Spleen (tissue), 11 donors: ENCODE results near the gene HES1. TPM values are rescaled to one million over a fixed set of nuclear protein-coding genes. Genes with fewer than 3 reads are reported as not detected.

Experiments used
- DNase-seq: peaks from one replicate; pipeline ENCODE4 v3.0.0-alpha.2; 2020
- H3K27ac ChIP-seq, 8 donors: fragments of 200-600 bp; sonication (generic) in 7 of 8; 1 replicate in 4 of 8; 2 replicates in 4 of 8; pipeline versions ENCODE4 v1.5.0 to v1.8.0; 2016 to 2021; ENCODE audit warnings: inconsistent platforms in 4 of 8, mild to moderate bottlenecking in 4 of 8, moderate library complexity in 1 of 8
- H3K27me3 ChIP-seq, 7 donors: fragments of 200-600 bp; sonication (generic) in 6 of 7; replicated peaks in 1 of 7; 1 replicate in 4 of 7; 2 replicates in 3 of 7; pipeline versions ENCODE4 v1.5.0 to v1.8.0; 2016 to 2021; ENCODE audit warnings: inconsistent platforms in 3 of 7, mild to moderate bottlenecking in 1 of 7
- H3K36me3 ChIP-seq, 6 donors: fragments of 200-600 bp; sonication (generic) in 5 of 6; 1 replicate in 4 of 6; 2 replicates in 2 of 6; pipeline versions ENCODE4 v1.5.0 to v1.8.0; 2016 to 2021; ENCODE audit warnings: inconsistent platforms in 2 of 6
- H3K4me1 ChIP-seq, 6 donors: fragments of 200-600 bp; sonication (generic) in 5 of 6; 1 replicate in 3 of 6; 2 replicates in 3 of 6; pipeline versions ENCODE4 v1.5.0 to v1.8.0; 2016 to 2021; ENCODE audit warnings: inconsistent platforms in 3 of 6
- H3K4me3 ChIP-seq, 8 donors: fragments of 200-600 bp; sonication (generic) in 7 of 8; 1 replicate in 4 of 8; 2 replicates in 4 of 8; pipeline versions ENCODE4 v1.5.0 to v1.8.0; 2016 to 2021; ENCODE audit warnings: inconsistent platforms in 4 of 8, mild to moderate bottlenecking in 4 of 8, moderate library complexity in 2 of 8
- H3K9me3 ChIP-seq, 8 donors: fragments of 200-600 bp; sonication (generic) in 7 of 8; 1 replicate in 4 of 8; 2 replicates in 4 of 8; pipeline versions ENCODE4 v1.5.0 to v1.8.0; 2016 to 2021; ENCODE audit warnings: inconsistent platforms in 4 of 8
- POLR2A ChIP-seq, 3 donors: fragments of 450-650 bp; IDR thresholded peaks; one replicate each; pipeline ENCODE4 v1.5.1; 2017; ENCODE audit warnings: antibody characterized with exemption in 3 of 3, mild to moderate bottlenecking in 1 of 3
- POLR2AphosphoS5 ChIP-seq, 3 donors: sonication (generic); formaldehyde crosslinking; IDR thresholded peaks; one replicate each; pipeline ENCODE4 v1.5.1; 2017; ENCODE audit warnings: antibody characterized with exemption in 3 of 3
- WGBS, 5 donors: extraction: QIAGEN DNeasy Blood & Tissue Kit in 3 of 5; methylation state at CpG; one replicate each; pipeline versions ENCODE4 v1.1.5 to v1.1.7; 2013 to 2018; 5-methylcytosine and 5-hydroxymethylcytosine counted together
- intact Hi-C: fragments of 100-400 bp; cut with DNase I; formaldehyde crosslinking; loops from one replicate; pipeline ENCODE4 v1.15.0; 2023; ENCODE audit warnings: low total_unique reads
- polyA plus RNA-seq, 3 donors: library from polyadenylated mRNA; stranded (reverse); fragments of 200-250 nt; gene quantifications; one replicate each; pipeline ENCODE4 v1.2.1, GENCODE V29; 2013
- total RNA-seq, 7 donors: library from RNA; depleted of rRNA in 3 of 7; stranded (reverse); fragments of >200 nt in 3 of 7; fragmentation: NEBNext Ultra II Directional in 4 of 7; extraction: Animal tissue kit (Norgen Biotek cat#: 25700) in 4 of 7; gene quantifications; one replicate each; pipeline versions ENCODE4 v1.1.0 to v1.2.1, GENCODE V29; 2016 to 2021
- TF ChIP-seq, protein P1 (sequence below), 11 experiments: fragments of 200-600 bp in 7 of 11; fragments of 450-650 bp in 4 of 11; sonication (generic) in 4 of 11; IDR thresholded peaks in 8 of 11; conservative IDR thresholded peaks in 3 of 11; 1 replicate in 7 of 11; 2 replicates in 4 of 11; pipeline versions ENCODE4 v1.4.0 to v1.8.0; 2016 to 2021; ENCODE audit warnings: antibody characterized with exemption in 11 of 11, inconsistent platforms in 4 of 11, mild to moderate bottlenecking in 1 of 11
- donor health status: healthy with polysubstance abuse.
- donor health status: DM: no; HTN: no; CAD: no; lungs with moderate emphysema.
- donor health status: DM: no; HTN: no; CAD: no.
- donor health status: Bipolar disorder and iron deficiency.
- donor health status: healthy.
- donor health status: DM: no; HTN: no; CAD: no.
- donor health status: DM: yes; HTN: yes; CAD: no.

HES1 gene
- total and polyA plus RNA-seq, 10 donors = 17.7 to 59.6 (median 40.0) TPM

DNA sequence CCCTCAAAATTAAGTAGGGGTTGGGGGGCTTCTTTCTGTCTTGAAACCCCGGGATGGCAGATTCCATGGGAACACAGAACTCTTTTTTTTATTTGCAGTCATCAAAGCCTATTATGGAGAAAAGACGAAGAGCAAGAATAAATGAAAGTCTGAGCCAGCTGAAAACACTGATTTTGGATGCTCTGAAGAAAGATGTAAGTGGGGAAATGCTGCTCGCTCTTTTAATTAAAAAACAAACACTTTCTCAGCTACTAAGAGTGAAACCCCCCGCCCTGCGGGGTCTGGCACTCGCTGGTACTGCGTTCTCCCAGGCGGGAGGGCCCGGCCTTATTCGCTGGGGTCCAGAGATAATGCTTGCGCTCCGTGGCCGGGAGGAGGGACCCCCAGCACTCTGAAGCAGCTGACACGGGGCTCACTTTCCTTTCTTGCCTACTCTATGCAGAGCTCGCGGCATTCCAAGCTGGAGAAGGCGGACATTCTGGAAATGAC lies 615 bp downstream of the HES1 start:
- H3K4me1 ChIP-seq = peaks cover 39 to 93% (median 88%) of the 10 kb centered on the region in 6 donors
- TF ChIP-seq POLR2AphosphoS5 (IDR thresholded peaks at IDR 0.05) (no peak), POLR2A (IDR thresholded peaks at IDR 0.05) (no peak)
- TF ChIP-seq, protein P1, sequence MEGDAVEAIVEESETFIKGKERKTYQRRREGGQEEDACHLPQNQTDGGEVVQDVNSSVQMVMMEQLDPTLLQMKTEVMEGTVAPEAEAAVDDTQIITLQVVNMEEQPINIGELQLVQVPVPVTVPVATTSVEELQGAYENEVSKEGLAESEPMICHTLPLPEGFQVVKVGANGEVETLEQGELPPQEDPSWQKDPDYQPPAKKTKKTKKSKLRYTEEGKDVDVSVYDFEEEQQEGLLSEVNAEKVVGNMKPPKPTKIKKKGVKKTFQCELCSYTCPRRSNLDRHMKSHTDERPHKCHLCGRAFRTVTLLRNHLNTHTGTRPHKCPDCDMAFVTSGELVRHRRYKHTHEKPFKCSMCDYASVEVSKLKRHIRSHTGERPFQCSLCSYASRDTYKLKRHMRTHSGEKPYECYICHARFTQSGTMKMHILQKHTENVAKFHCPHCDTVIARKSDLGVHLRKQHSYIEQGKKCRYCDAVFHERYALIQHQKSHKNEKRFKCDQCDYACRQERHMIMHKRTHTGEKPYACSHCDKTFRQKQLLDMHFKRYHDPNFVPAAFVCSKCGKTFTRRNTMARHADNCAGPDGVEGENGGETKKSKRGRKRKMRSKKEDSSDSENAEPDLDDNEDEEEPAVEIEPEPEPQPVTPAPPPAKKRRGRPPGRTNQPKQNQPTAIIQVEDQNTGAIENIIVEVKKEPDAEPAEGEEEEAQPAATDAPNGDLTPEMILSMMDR (IDR thresholded peaks at IDR 0.05 in 8 of 11, conservative IDR thresholded peaks at IDR 0.05 in 3 of 11) = no peak
- DNase-seq = peak; percentile 86
- intact Hi-C loops = loop anchor here (5.0 to 10.0 kb wide), 3 partner anchors 181 to 472 kb away; no protein-coding TSS in a partner anchor
- 0 to 1% (median 1%) methylated on average over 15 to 17 of the region's 17 CpGs for WGBS, 5 donors
- H3K4me3 ChIP-seq = peak overlapping the region; percentile 53 to 75 (median 66)
- peak overlapping the region; percentile 69 to 95 (median 92) for H3K27ac ChIP-seq
- H3K27me3 ChIP-seq = peaks cover 0 to 93% (median 3%) of the 10 kb centered on the region in 7 donors
- no peaks in the 10 kb centered on the region for H3K9me3 ChIP-seq
- peaks cover 0 to 12% (median 0%) of the 10 kb centered on the region in 6 donors for H3K36me3 ChIP-seq

- intact Hi-C loops = loop anchor here (5.0 to 10.0 kb wide), 3 partner anchors 180 to 472 kb away; no protein-coding TSS in a partner anchor
- TF ChIP-seq, protein P1 (IDR thresholded peaks at IDR 0.05 in 8 of 11, conservative IDR thresholded peaks at IDR 0.05 in 3 of 11) = no peak
- peak in 1 of 3 donors; percentile 5 for TF ChIP-seq POLR2AphosphoS5 (IDR thresholded peaks at IDR 0.05)
- peak in 1 of 3 donors; percentile 8 for TF ChIP-seq POLR2A (IDR thresholded peaks at IDR 0.05)
- H3K36me3 ChIP-seq = peaks cover 0 to 12% (median 0%) of the 10 kb centered on the region in 6 donors
- peaks cover 44 to 93% (median 88%) of the 10 kb centered on the region in 6 donors for H3K4me1 ChIP-seq
- 0 to 1% (median 0%) methylated on average over 19 to 34 of the region's 34 CpGs for WGBS, 5 donors
- peak overlapping the region; percentile 69 to 95 (median 92) for H3K27ac ChIP-seq
- H3K4me3 ChIP-seq = peak overlapping the region; percentile 53 to 75 (median 66)
- H3K9me3 ChIP-seq = no peaks in the 10 kb centered on the region
- peaks cover 0 to 93% (median 3%) of the 10 kb centered on the region in 7 donors for H3K27me3 ChIP-seq
- no peak for DNase-seq
Measured at GRCh38 chr3:194137008-194137505, 1.1 kb downstream of the HES1 start.

DNA sequence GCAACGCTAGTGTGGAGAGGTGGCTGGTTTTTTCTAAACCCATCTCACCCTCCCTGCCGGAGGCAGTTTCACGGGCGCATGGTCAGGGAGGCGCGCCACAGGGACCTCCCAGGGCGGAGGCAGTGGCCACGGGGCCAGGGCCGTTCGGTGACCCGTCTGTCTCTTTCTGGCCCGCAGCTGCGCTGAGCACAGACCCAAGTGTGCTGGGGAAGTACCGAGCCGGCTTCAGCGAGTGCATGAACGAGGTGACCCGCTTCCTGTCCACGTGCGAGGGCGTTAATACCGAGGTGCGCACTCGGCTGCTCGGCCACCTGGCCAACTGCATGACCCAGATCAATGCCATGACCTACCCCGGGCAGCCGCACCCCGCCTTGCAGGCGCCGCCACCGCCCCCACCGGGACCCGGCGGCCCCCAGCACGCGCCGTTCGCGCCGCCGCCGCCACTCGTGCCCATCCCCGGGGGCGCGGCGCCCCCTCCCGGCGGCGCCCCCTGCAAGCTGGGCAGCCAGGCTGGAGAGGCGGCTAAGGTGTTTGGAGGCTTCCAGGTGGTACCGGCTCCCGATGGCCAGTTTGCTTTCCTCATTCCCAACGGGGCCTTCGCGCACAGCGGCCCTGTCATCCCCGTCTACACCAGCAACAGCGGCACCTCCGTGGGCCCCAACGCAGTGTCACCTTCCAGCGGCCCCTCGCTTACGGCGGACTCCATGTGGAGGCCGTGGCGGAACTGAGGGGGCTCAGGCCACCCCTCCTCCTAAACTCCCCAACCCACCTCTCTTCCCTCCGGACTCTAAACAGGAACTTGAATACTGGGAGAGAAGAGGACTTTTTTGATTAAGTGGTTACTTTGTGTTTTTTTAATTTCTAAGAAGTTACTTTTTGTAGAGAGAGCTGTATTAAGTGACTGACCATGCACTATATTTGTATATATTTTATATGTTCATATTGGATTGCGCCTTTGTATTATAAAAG lies 1.8 kb downstream of the HES1 start:
- H3K4me3 ChIP-seq = peak overlapping the region; percentile 53 to 75 (median 66)
- H3K4me1 ChIP-seq = peaks cover 48 to 93% (median 88%) of the 10 kb centered on the region in 6 donors
- peaks cover 0 to 12% (median 0%) of the 10 kb centered on the region in 6 donors for H3K36me3 ChIP-seq
- intact Hi-C loops = loop anchor here (5.0 to 10.0 kb wide), 3 partner anchors 180 to 473 kb away; no protein-coding TSS in a partner anchor
- peaks cover 0 to 94% (median 3%) of the 10 kb centered on the region in 7 donors for H3K27me3 ChIP-seq
- H3K9me3 ChIP-seq = no peaks in the 10 kb centered on the region
- peak overlapping the region; percentile 69 to 95 (median 92) for H3K27ac ChIP-seq
- DNase-seq = peak; percentile 94
- peak; percentile 75 to 87 (median 86) for TF ChIP-seq POLR2AphosphoS5 (IDR thresholded peaks at IDR 0.05)
- no peak for TF ChIP-seq POLR2A (IDR thresholded peaks at IDR 0.05)
- TF ChIP-seq, protein P1 (IDR thresholded peaks at IDR 0.05 in 8 of 11, conservative IDR thresholded peaks at IDR 0.05 in 3 of 11) = peak in 9 of 11 experiments; percentile 21 to 73 (median 38)
- WGBS, 5 donors = 4 to 9% (median 7%) methylated on average over 47 to 69 of the region's 69 CpGs
